ENCODE results near the gene GMFB. TPM values are rescaled to one million over a fixed set of nuclear protein-coding genes. Genes with fewer than 3 reads are reported as not detected.

Gene GMFB
- total RNA-seq, 1 experiment from 2014 or later = 79.2 TPM

DNA sequence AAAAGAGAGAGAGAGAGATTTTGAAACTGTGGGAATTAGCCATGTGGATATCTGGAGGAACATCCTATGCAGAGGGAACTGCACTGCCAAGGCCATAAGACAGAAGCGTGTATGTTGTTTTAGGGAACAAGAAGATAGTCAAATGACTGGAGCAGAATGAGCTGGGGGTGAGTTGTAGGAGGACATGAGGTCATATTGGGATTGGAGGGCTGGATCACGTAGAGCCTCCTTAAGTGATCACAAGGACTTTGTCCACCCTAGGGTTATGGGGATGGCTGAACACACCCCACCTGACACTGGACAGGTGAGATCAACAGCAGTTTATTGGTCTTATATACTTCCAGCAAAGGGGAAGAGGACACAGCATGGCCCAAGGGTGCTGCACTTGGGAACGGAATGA is 12.7 kb upstream of the GMFB start:
- Mint-ChIP-seq H3K9me3 (no peaks in the 10 kb centered on the region), H3K4me3 (no peak overlapping the region), H3K36me3 (ENCODE audit: insufficient read depth in 1 of 3, low read depth in 3 of 3) (no peaks in the 10 kb centered on the region), H3K27me3 (ENCODE audit: low read depth) (no peaks in the 10 kb centered on the region), H3K27ac (no peak overlapping the region), H3K4me1 (no peaks in the 10 kb centered on the region)
- Histone ChIP-seq H3K14ac (ENCODE audit: insufficient read depth, low read length) (no peak overlapping the region), H2BK20ac (ENCODE audit: low read depth, low read length, poor library complexity, severe bottlenecking) (no peak overlapping the region), H3K23me2 (ENCODE audit: insufficient read length, low read depth, low read length, poor library complexity, severe bottlenecking) (no peaks in the 10 kb centered on the region), H3K4ac (ENCODE audit: low read depth, low read length) (no peak overlapping the region), H3K27ac (ENCODE audit: insufficient read length, low read depth, low read length) (no peak overlapping the region), H4K8ac (replicated peaks; ENCODE audit: insufficient read length, low read depth, low read length) (no peak overlapping the region), H2AFZ (ENCODE audit: low read length) (no peak overlapping the region), H3K79me2 (ENCODE audit: insufficient read depth, low read length) (no peaks in the 10 kb centered on the region), H2AK5ac (ENCODE audit: insufficient read length, low read length) (no peak overlapping the region), H3K27me3 (ENCODE audit: insufficient read depth, low read length) (no peaks in the 10 kb centered on the region), H3K4me1 (ENCODE audit: insufficient read depth, low read length) (no peaks in the 10 kb centered on the region), H2BK5ac (ENCODE audit: insufficient read length, low read length) (no peak overlapping the region), H3K9me3 (ENCODE audit: control insufficient read depth, low read depth, low read length) (no peaks in the 10 kb centered on the region), H4K91ac (ENCODE audit: insufficient read length, low read depth, low read length) (no peak overlapping the region), H3T11ph (ENCODE audit: low read length) (no peak overlapping the region), H3K79me1 (ENCODE audit: insufficient read depth, low read depth, low read length, poor library complexity, severe bottlenecking) (no peaks in the 10 kb centered on the region), H2BK15ac (ENCODE audit: low read depth, low read length) (no peak overlapping the region), H2BK120ac (ENCODE audit: low read depth, low read length, poor library complexity, severe bottlenecking) (no peak overlapping the region), H4K5ac (ENCODE audit: insufficient read length, low read depth, low read length) (no peak overlapping the region), H3K4me2 (ENCODE audit: insufficient read depth, insufficient read length, low read length) (no peak overlapping the region), H4K20me1 (ENCODE audit: control insufficient read depth, insufficient read depth, insufficient read length) (no peaks in the 10 kb centered on the region), H2BK12ac (ENCODE audit: insufficient read length, low read depth, low read length) (no peak overlapping the region), H3K23ac (ENCODE audit: insufficient read length, low read depth, low read length) (no peak overlapping the region), H3K9ac (ENCODE audit: extremely low read depth, insufficient read length, low read length) (no peak overlapping the region), H3K18ac (ENCODE audit: insufficient read length, low read depth, low read length) (no peak overlapping the region), H3K56ac (ENCODE audit: insufficient read length, low read depth, low read length) (no peak overlapping the region)
- WGBS (ENCODE audit: extremely low coverage, insufficient read length, low lambda C conversion rate) = no CpG with 5 or more reads among the region's 3 CpGs
- no peak for DNase-seq
- TF ChIP-seq, protein P1, sequence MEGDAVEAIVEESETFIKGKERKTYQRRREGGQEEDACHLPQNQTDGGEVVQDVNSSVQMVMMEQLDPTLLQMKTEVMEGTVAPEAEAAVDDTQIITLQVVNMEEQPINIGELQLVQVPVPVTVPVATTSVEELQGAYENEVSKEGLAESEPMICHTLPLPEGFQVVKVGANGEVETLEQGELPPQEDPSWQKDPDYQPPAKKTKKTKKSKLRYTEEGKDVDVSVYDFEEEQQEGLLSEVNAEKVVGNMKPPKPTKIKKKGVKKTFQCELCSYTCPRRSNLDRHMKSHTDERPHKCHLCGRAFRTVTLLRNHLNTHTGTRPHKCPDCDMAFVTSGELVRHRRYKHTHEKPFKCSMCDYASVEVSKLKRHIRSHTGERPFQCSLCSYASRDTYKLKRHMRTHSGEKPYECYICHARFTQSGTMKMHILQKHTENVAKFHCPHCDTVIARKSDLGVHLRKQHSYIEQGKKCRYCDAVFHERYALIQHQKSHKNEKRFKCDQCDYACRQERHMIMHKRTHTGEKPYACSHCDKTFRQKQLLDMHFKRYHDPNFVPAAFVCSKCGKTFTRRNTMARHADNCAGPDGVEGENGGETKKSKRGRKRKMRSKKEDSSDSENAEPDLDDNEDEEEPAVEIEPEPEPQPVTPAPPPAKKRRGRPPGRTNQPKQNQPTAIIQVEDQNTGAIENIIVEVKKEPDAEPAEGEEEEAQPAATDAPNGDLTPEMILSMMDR (conservative IDR thresholded peaks at IDR 0.05) = no peak
